ENCODE measurements around the gene ARHGAP18.

The ARHGAP18 gene

DNA sequence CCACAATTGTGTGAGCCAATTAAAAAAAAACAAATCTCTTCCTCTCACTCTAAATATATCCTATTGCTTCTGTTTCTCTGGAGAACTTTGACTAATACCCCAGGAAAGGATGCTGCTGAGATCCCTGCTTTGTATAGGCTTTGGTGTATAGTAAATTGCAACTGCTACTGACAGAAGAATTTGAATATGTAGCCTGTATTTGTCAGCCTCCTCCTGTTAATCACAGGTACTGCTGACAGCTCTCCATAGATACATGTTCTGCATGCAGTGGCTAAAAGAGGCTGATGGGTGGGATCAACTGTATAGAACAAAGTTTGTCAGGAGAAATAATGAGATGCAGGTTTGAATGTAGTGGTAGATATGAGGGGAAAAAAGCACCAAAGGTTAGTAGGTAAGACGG, 95.0 kb downstream of the ARHGAP18 start:
- DNase-seq (ENCODE audit: low read depth), result no peak

DNA sequence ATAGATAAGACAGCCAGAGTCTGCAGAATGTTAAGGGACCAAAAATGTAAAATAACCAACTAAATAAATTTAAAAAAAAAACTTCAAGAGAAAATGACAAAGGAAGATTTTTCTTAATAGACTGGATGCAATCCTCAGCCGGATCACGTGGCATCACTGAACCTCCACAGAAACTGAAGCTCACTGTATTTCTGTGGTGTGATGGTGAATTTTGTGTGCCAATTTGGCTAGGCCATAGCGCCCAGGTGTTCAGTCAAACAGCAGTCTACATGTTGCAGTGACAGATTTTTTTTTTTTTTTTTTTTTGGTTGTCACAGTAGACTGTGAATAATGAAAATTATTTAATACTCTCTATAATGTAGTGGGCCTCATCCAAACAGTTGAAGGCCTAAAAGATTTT, 95.5 kb downstream of the ARHGAP18 start:
- no peak for DNase-seq (ENCODE audit: low read depth)

DNA sequence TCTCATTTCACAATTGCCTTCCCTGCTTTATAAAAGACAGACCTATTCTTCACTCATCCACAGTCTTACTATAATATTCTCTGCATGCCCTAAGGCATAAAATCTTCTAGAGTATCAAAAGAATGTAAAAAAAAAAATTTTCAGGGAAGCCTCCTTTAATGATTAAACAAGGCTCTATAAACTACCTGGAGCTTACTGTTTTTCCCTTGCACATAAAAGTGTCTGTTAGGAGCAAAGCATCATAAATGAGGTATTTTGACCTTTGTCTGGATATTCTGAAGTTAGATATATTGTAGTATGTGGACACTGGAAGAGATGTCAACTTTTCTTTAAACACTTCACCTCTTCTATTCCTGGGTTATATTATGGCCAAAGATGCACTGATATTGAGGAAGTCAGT, 97.5 kb downstream of the ARHGAP18 start:
- no peak for DNase-seq (ENCODE audit: low read depth)

DNA sequence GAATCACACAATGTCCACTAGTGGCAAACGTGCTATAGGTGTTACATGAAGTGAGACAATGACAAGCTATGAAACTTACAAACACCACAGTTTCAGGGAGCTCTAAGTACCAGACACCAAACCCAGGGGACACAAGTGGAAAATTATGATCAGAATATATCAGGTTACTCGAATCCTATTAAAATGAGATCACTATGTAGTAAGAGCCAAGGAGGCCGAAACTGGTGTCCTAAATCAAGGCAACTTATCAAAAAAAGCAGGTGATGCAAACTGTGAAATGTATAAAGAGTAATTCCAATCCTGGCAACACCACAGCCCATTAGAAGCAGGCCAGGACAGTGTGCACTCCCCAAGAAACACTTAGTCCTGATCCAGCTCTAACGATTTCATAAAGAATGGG, 100.3 kb downstream of the ARHGAP18 start:
- DNase-seq (ENCODE audit: low read depth), result no peak

DNA sequence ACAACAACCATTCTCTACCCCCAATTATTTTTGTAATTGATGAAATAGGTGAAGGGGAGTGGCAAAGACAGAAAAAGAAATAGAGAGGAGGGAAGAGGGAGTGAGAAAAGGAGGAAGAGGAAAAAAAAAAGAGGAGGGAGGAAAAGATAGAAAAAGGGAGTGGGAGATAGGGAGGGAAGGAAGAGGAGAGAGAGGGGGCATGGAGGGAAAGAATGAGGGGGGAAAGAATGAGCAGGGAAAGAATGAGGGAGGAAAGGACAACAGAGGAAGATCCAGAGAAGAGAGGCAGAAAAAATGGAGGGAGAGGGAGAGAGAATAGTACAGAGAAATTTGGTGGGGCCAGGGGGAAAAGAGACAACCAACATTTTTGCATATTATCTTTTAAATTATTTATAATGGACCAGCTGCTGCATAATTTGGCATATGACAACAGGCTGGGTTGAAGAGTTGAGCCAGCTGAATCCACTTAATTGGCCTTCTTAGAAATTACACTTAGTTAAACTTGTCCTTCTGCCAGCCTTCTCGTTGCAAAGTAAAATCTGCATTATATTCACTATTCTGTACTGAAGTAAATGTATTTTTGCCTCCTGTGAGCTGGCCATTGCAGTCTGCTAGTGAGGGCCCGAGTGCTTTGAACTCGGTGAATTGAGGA, 101.0 kb downstream of the ARHGAP18 start:
- no peak for DNase-seq (ENCODE audit: low read depth)

DNA sequence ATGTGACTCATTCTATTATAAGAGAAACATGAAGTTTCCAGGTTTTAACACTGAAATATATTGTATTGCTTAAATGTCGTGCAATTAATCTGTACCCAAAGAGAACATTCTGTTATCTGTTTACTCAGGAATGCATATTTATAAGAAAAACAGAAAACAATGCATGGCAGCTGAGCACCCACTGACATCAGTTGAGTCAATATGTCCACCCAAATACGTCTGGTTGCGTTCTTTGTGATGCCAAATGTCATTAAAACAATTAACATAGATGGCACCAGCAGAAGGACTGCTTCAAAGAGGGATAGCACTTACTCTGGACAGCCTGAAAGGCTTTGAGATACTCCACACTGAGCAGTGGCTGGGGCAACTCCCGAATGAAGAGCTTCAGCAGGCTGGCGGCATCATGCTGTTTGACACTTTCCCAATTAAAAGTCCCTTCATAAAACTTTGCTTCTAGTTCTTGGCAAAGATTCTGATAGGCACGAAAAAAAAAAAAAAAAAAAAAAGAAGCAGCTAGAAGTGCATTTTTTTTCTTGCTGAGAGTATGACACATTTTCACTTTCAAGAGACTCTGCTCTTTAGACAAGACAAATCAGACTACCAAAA, 102.3 kb downstream of the ARHGAP18 start:
- no peak for DNase-seq (ENCODE audit: low read depth)

DNA sequence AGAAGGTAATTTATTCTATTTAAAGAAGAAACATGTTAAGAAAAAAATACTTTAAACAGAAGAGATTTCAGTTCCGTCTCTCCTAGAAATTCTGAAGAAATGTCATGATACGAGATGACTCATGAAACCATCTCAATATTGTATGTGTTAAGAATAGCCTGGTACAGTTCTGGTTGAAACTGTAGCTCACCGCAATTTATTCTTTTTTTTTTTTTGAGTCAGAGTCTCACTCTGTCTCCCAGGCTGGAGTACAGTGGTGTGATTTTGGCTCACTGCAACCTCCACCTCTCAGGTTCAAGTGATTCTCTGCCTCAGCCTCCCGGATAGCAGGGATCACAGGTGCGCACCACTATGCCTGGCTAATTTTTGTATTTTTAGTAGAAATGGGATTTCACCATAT, 103.3 kb downstream of the ARHGAP18 start:
- DNase-seq (ENCODE audit: low read depth), result no peak

DNA sequence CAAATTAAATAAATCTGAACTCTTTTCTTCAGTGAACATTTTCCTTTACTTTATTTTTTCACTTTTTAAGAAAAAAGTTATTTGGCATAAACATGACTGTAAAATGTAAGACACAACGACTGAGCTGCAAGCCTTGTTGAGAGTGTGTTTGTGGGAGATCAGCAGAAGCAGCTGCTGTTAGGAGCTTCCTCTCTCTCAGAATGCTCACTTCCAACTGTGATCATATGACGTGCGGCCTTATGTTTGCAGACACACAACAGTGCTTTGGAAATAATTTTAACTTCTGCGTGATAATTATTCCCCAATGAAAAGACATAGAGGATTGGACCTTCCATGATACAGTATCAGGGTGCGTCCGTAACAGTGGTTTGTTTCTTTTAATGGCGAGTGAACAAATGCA, 104.0 kb downstream of the ARHGAP18 start:
- no peak for DNase-seq (ENCODE audit: low read depth)

DNA sequence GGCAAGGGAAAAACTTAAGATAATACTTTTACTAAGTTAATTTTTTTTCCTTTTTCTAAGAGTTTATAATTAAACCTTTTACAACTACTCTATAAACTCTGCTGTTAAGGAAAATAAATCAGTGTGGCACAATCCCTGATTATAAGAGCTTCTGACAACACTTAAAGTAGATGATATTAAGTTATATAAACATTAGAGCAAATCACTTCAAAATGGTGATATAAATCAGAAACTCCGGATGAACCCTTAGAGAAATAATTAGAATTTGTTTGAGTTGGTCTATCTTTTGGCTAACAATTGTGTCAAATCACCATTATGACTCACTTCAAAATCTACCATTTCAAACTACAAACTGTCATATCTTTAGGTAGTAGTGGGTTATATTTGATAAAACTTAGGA, 104.9 kb downstream of the ARHGAP18 start:
- no peak for DNase-seq (ENCODE audit: low read depth)

DNA sequence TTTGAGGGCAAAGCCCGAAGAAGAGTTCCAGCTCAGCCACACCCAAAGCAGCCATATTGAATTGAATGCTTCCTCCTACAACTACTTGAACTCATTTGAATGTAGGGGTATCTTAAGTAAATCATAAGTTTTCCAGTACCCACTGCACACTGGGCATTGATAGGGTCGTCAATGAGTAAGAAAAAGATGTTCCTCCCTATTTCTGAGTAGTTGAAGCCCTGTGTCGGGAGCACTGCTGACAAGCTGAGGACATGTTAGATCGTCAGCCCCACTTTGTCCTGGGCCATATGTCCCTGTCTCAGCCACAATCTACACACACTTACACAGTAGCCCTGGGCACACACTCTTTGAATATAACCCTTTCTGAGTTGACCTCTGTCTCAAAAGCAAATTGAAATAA, 105.7 kb downstream of the ARHGAP18 start:
- DNase-seq (ENCODE audit: low read depth), result no peak

DNA sequence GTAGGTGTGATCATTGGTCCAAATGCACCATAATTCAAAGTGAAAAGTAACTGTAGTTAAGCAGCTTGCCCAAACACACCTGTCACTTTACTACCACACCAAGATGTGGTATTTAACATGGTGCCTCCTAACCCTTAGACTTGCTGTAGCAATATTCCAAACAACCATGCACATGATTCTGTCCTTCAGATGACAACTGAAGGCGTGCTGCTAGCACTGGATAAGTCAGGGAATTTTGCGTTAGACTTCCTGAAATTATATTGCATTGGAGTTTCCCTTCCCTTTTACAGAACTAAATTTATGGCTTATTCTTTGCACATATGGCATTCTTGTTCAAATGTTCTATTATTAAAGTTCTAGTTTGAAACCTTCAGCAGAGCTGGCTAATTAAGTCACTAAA, 106.2 kb downstream of the ARHGAP18 start:
- no peak for DNase-seq (ENCODE audit: low read depth)

DNA sequence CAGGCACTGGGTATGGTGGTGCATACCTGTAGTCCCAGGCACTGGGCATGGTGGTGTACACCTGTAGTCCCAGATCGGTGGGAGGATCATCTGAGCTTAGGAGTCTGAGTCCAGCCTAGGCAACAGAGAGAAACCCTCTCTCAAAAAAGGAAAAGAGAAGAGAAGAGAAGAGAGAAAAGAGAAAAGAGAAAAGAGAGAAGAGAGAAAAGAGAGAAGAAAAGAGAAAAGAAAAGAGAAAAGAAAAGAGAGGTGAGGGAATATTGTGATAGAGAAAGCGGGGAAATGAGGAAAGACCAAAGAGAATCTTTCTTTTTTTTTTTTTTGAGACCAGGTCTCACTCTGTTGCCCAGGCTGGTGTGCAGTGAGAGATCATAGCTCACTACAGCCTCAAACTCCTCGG, 108.7 kb downstream of the ARHGAP18 start:
- DNase-seq (ENCODE audit: low read depth), result no peak

DNA sequence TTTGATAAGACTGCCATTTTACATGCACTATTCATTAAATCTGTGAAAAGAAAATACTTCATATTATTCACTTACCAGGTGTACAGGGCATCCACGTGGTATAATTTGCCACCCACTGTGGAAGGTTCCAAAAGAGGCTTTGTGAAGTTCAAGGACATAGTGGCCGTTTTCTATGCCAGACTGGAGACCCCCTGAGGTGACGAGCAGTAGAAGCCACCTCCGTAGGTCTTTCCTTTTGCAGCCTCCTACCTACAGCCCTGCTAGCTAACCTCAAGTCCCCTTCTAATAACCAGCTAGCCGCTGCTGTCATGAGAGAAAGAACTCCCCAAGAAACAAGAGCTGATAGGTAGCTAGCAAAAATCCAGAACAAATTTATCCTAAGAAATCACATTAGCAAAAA, 110.5 kb downstream of the ARHGAP18 start:
- no peak for DNase-seq (ENCODE audit: low read depth)

DNA sequence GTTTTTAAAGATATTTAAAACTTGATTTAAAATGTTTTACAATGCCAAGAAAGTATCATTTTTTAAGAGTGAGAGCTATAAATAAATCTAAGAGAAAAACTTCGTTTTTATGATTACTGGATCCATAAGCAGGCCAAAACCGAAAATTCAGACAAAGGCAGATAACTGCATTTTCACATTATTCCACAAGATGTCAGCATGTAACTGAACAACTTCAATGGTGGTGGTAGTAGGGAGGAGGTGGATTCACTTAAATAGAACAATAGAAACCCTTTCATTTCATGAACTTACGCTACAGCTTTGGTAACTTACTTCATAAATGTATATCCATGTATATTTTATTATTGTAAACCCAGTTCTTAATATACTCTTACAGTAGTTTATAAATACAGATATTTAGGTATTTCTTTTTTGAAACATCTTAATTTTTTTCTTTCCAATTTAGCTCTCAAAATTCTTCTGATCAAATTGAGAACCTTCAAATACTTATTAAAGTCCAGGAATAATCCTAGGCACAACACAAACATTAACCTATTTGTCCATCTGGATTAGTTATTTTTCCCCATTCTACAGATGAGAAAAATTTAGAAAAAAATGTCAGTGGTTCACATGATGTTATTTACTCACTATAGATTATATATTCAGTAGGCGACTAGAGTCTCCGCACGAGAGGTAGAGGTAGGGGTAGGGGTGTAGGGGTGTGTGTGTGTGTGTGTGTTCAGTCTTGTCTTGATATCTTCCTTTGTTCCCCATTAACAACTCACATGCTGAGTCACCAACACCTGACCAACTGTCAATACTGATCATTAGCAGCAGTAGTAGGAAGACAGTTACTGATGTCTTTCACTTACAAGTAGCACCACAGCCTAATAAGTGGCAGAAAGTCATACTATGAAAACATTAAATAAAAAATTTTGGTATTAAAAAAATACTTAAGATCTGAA, 111.5 kb downstream of the ARHGAP18 start:
- DNase-seq (ENCODE audit: low read depth), result no peak

DNA sequence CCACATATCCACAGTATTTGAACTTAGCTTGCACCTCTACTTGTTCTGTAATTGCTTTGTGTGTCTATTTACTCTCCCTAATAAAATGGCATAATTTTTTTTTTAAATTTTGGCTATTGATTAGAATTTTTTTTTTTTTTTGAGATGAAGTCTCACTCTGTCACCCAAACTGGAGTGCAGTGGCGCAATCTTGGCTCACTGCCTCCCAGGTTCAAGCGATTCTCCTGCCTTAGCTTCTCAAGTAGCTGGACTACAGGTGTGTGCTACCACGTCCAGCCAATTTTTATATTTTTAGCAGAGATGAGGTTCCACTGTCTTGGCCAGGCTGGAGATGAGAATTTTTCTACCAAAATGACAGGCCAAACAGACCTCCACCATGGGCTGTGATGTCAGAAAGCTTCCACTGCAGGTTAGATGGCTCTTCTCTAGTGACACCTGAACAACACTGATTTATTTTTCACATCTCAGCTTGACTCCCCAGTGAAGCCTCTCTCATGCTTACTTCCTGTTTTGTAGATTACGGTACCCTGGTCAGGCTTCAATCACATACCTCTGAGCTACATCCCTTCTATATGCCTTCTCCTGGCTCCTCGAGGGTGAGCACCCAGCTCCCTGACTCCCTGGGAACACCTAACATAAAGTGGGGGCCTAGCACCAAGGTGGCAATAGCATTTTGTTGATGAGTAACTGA, 112.8 kb downstream of the ARHGAP18 start:
- no peak for DNase-seq (ENCODE audit: low read depth)

DNA sequence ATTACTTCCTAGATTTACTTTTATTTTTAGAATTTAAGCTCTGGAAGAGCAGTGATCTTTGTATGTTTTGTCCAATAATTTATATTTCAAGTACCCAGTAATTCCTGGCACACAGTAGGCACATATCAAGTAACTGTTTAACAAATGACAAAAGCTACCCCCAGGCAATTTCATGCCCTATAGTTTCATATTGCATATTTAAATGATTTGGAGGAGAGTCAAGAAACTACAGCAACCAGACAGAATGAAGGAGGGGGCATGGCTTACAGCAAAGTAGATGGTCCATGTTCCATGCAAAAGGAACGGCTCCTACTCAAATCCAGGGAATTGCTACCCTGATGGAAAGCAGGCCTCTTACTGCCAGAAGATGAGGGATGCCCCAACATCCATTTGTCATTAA, 113.5 kb downstream of the ARHGAP18 start:
- DNase-seq (ENCODE audit: low read depth), result no peak

DNA sequence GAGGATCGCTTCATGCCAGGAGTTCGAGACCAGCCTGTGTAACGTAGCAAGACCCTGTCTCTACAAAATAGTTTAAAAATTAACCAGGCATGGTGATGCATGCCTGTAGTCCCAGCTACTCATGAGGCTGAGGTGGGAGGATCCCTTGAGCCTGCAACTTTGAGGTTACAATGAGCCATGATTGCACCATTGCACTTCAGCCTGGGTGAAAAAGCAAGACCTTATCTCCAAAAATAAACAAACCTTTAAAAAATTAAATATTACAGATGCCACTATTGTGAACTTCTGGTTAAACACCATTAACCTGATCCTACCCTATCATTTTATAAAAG, 116.8 kb downstream of the ARHGAP18 start:
- no peak for DNase-seq (ENCODE audit: low read depth)

DNA sequence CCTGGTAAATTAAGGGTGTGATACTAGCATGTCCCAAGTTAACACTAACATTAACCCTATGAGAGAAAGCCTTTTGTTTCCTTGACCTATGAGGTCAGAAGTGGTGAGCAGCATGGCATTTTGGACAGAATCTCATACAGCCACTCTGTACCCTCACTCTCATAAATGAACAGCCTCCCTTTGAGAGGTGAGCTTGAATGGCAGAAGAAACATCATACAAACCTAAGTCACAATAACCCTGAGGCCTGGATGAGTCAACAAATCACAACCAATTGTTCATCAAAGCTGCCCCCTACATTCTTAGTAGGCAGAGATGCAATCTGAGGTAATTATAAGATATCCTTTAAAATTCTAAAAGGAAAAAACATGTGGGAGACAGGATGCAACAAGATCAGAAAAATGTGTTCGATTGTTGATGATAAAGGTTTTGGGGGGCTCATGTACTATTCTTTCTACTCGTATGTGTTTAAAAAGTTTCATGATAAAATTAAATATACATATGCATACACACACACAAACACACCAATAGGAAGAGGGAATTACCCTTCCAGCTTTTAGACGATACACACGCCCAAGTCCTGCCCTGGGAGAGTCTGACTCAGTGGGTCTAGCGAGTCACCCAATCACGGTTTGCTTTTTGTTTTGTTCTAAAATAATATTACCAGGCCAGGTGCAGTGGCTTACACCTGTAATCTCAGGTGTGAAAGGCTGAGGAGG, 117.3 kb downstream of the ARHGAP18 start:
- DNase-seq (ENCODE audit: low read depth), result no peak

DNA sequence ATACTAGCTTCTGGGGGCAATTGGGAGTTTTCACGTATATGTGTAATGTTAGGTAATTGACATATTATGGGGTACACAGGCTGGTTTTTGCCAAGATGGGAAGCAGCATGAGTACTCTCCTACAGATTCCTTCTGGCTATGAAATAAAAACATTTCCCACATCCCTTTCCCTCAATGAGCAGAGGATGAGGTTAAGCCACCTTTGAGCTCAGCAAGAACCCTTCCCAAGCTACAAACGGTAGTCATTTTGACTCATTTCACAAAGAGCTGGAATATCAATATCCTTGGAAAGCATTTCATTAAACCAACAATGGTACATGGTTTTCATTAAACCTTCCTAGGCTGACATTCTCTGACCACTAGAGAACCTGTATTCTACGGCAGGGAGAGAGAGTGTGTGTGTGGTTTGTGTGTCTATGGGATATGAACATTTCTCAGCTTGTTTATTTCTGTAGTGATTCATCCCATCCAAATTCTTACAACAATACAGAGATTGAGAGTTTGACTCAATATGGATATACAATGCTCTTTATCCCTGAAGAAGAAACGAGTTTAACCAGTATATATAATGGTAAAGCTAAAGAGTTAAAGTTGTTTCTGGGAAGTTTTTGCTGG, 119.5 kb downstream of the ARHGAP18 start:
- DNase-seq (ENCODE audit: low read depth), result no peak

DNA sequence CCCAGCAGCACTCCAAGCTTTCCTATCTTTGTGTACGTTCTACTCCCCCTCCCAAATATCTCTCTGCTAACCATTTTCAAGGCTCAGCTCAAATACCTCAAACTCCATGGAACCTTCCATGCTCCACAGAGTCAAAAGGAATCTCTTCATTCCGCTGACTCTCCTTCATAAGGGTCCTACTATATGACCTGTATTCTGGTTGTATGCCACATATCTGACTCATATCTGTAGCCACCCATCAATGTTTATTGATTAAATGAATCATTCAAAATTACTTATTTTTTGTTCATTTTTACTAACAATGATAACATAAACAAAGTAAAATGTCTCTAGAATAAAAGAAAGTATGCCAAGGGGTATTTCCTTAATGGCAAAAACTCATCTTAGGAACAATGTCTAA, 123.2 kb downstream of the ARHGAP18 start:
- DNase-seq (ENCODE audit: low read depth), result no peak

DNA sequence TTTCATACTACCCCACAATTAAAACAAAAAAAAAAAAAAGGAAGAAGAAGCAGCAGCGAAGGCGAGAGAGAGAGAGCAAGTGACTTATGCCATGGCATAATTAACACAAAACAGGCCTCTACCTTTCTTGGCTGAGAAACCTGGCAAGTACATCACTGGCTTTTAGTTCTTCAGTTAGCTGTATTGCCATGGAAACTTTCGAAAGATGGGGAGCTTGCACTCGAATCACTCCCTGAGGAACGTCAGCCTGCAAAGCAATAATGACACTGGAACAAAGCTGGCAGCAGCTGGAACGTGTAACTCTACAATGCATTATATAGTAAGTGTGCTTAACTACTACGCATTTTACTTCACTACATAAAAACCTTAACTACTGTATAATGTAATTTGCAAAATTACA, 126.1 kb downstream of the ARHGAP18 start:
- DNase-seq (ENCODE audit: low read depth), result no peak

DNA sequence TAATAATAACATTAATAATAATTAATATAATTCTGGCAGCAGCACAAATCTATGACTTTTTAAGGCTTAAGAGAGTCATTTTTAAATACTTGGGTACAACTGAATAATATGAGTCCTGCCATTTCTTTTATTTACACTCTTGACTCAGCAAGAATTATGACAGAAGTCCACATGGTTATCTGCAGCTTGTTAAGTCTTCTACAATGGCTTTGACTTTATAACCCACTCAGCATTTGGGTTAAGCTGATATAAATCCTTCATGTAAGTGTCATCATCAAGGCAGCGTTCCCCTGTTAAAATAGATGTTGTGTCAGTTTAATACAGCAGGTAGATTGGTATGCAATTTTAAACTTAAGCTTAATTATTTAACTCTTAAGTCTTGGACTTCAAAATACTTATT, 131.7 kb downstream of the ARHGAP18 start:
- DNase-seq (ENCODE audit: low read depth), result no peak
